Measurements from ENCODE around the gene AHSG. TPM values are rescaled to one million over a fixed set of nuclear protein-coding genes. Genes with fewer than 3 reads are reported as not detected.

AHSG gene
- total RNA-seq, 1 donor from 2014 or later: not detected

DNA sequence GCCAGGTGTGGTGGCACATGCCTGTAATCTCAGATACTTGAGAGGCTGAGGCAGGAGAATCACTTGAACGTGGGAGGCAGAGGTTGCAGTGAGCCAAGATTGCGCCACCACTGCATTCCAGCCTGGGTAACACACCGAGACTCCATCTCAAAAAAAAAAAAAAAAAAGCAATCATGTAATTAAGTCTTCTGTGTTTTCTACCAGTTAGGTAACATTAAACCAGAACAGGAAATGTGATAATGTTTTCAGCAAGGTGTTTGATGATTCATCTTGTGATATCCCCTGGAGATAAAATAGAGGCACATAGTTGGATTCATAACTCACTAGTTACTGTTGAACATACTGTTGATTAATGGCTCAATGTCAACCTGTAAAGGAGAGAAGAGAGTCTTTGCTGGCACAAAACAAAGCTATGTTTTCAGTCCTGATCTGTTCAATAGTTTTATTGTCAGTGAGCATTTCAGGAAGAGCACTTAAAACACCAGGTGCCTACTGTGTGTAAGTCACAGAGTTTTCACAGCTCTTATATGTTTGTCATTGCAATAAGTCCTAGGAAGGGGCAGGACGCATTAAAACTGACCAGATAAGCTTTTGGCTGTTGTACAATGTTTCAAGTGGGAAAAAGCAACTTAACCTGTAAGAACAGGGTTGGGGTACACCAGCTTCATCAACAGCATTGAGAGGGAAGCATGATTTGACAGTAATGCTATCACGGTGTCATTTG lies 22.8 kb upstream of the AHSG start:
- Histone ChIP-seq H3K4me2 (ENCODE audit: low read length) (no peak overlapping the region), H4K20me1 (ENCODE audit: insufficient read depth, low read length) (peaks cover under 1% of the 10 kb centered on the region), H3K9me3 (ENCODE audit: insufficient read depth, low read depth, low read length) (no peaks in the 10 kb centered on the region), H3K4me1 (ENCODE audit: insufficient read depth, low read length) (no peaks in the 10 kb centered on the region), H2AFZ (ENCODE audit: low read depth, low read length) (no peak overlapping the region), H3K9ac (ENCODE audit: low read length) (no peak overlapping the region), H3K4me3 (ENCODE audit: insufficient read depth, low read depth, low read length) (no peak overlapping the region), H3K36me3 (ENCODE audit: insufficient read depth, low read length) (peaks cover 8% of the 10 kb centered on the region), H3K27ac (ENCODE audit: low read depth, low read length) (no peak overlapping the region), H3K79me2 (ENCODE audit: insufficient read depth, low read length) (no peaks in the 10 kb centered on the region), H3K27me3 (ENCODE audit: insufficient read depth, low read length) (no peaks in the 10 kb centered on the region)
- Mint-ChIP-seq H3K4me3 (ENCODE audit: unreplicated experiment) (no peak overlapping the region), H3K27ac (ENCODE audit: unreplicated experiment) (no peak overlapping the region), H3K9me3 (ENCODE audit: unreplicated experiment) (no peaks in the 10 kb centered on the region), H3K27me3 (ENCODE audit: low read depth, unreplicated experiment) (peaks cover 11% of the 10 kb centered on the region), H3K36me3 (ENCODE audit: low read depth, unreplicated experiment) (peaks cover 4% of the 10 kb centered on the region), H3K4me1 (ENCODE audit: low read depth, unreplicated experiment) (peaks cover 9% of the 10 kb centered on the region)
- TF ChIP-seq EZH2 (IDR thresholded peaks at IDR 0.05; ENCODE audit: insufficient read depth, low read length): no peak
- TF ChIP-seq, protein P1, sequence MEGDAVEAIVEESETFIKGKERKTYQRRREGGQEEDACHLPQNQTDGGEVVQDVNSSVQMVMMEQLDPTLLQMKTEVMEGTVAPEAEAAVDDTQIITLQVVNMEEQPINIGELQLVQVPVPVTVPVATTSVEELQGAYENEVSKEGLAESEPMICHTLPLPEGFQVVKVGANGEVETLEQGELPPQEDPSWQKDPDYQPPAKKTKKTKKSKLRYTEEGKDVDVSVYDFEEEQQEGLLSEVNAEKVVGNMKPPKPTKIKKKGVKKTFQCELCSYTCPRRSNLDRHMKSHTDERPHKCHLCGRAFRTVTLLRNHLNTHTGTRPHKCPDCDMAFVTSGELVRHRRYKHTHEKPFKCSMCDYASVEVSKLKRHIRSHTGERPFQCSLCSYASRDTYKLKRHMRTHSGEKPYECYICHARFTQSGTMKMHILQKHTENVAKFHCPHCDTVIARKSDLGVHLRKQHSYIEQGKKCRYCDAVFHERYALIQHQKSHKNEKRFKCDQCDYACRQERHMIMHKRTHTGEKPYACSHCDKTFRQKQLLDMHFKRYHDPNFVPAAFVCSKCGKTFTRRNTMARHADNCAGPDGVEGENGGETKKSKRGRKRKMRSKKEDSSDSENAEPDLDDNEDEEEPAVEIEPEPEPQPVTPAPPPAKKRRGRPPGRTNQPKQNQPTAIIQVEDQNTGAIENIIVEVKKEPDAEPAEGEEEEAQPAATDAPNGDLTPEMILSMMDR (IDR thresholded peaks at IDR 0.05; ENCODE audit: insufficient read depth, low read depth, low read length): no peak
- FAIRE-seq (no peak), DNase-seq (ENCODE audit: low read depth) (peak; percentile 39)

DNA sequence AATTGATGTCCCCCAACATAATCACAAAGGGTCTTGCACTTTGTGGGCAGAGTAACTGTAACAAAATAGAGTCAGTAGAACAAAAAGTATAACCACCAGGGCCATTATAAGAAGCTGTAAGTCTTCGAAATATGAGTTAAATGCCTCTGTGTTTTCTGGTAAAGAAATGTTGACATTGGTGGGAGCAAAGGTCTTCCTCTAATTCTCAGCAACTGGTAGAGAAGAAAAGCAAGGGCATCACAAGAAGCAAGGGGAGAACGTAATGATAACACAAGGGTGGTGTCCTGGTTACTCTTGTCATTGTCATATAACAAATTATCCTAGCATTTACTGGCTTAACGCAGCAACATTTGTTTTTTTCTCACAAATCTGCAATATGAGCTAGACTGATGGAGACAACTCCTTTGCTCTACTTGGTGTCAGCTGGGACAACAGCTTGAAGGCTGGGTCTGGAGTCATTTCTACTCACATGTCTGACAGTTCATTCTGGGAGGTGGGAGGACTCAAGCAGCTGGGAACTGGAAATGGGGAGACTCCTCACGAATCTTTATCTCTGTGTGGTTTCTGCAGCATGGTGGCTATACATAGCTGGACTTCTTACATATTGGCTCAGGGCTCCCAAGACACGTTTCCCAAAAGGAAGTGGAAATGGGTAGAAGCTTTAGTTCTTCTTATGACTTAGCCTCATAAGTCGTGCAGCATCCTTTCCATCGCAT lies 22.1 kb upstream of the AHSG start:
- Histone ChIP-seq H3K27ac (ENCODE audit: low read depth, low read length) (no peak overlapping the region), H4K20me1 (ENCODE audit: insufficient read depth, low read length) (no peaks in the 10 kb centered on the region), H3K36me3 (ENCODE audit: insufficient read depth, low read length) (peaks cover under 1% of the 10 kb centered on the region), H2AFZ (ENCODE audit: low read depth, low read length) (no peak overlapping the region), H3K27me3 (ENCODE audit: insufficient read depth, low read length) (no peaks in the 10 kb centered on the region), H3K4me2 (ENCODE audit: low read length) (no peak overlapping the region), H3K4me1 (ENCODE audit: insufficient read depth, low read length) (no peaks in the 10 kb centered on the region), H3K4me3 (ENCODE audit: insufficient read depth, low read depth, low read length) (no peak overlapping the region), H3K9me3 (ENCODE audit: insufficient read depth, low read depth, low read length) (no peaks in the 10 kb centered on the region), H3K9ac (ENCODE audit: low read length) (no peak overlapping the region), H3K79me2 (ENCODE audit: insufficient read depth, low read length) (no peaks in the 10 kb centered on the region)
- TF ChIP-seq EZH2 (IDR thresholded peaks at IDR 0.05; ENCODE audit: insufficient read depth, low read length): no peak
- TF ChIP-seq, protein P1 (IDR thresholded peaks at IDR 0.05; ENCODE audit: insufficient read depth, low read depth, low read length): no peak
- Mint-ChIP-seq H3K4me3 (ENCODE audit: unreplicated experiment) (no peak overlapping the region), H3K4me1 (ENCODE audit: low read depth, unreplicated experiment) (peaks cover 9% of the 10 kb centered on the region), H3K36me3 (ENCODE audit: low read depth, unreplicated experiment) (no peaks in the 10 kb centered on the region), H3K9me3 (ENCODE audit: unreplicated experiment) (no peaks in the 10 kb centered on the region), H3K27me3 (ENCODE audit: low read depth, unreplicated experiment) (peaks cover 11% of the 10 kb centered on the region), H3K27ac (ENCODE audit: unreplicated experiment) (no peak overlapping the region)
- DNase-seq (ENCODE audit: low read depth) (no peak), FAIRE-seq (no peak)

DNA sequence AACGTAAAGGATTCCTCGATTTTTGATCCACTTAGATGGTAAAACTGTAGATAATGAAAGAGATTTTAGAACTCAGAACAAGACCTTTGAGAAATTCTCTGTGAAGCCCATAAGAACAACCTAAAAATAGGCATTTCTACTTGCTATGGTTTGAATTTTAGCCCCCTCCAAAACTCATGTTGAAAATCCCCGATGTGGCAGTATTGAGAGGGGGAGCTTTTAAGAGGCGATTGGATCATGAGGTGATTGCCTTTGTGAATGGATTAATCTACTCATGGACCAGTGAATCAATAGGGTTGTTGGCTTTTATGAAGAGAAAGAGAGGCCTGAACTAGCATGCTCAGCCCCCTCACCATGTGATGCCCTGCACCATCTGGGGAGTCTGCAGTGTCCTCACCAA lies 20.2 kb upstream of the AHSG start:
- no peak for FAIRE-seq
- H3K4me2 ChIP-seq (ENCODE audit: low read length): no peak overlapping the region
- no peak overlapping the region for H3K27ac Mint-ChIP-seq (ENCODE audit: unreplicated experiment)

More for the DNA sequence above, 20.2 kb upstream of the AHSG start:
- Histone ChIP-seq H2AFZ (ENCODE audit: low read depth, low read length) (no peak overlapping the region), H3K79me2 (ENCODE audit: insufficient read depth, low read length) (no peaks in the 10 kb centered on the region), H3K27ac (ENCODE audit: low read depth, low read length) (no peak overlapping the region), H3K36me3 (ENCODE audit: insufficient read depth, low read length) (no peaks in the 10 kb centered on the region), H3K9ac (ENCODE audit: low read length) (no peak overlapping the region), H3K27me3 (ENCODE audit: insufficient read depth, low read length) (no peaks in the 10 kb centered on the region), H3K4me1 (ENCODE audit: insufficient read depth, low read length) (no peaks in the 10 kb centered on the region), H3K4me3 (ENCODE audit: insufficient read depth, low read depth, low read length) (no peak overlapping the region), H3K9me3 (ENCODE audit: insufficient read depth, low read depth, low read length) (no peaks in the 10 kb centered on the region), H4K20me1 (ENCODE audit: insufficient read depth, low read length) (no peaks in the 10 kb centered on the region)
- Mint-ChIP-seq H3K36me3 (ENCODE audit: low read depth, unreplicated experiment) (no peaks in the 10 kb centered on the region), H3K4me3 (ENCODE audit: unreplicated experiment) (no peak overlapping the region), H3K27me3 (ENCODE audit: low read depth, unreplicated experiment) (peaks cover 11% of the 10 kb centered on the region), H3K4me1 (ENCODE audit: low read depth, unreplicated experiment) (peaks cover 13% of the 10 kb centered on the region), H3K9me3 (ENCODE audit: unreplicated experiment) (no peaks in the 10 kb centered on the region)
- DNase-seq (ENCODE audit: low read depth): no peak
- TF ChIP-seq EZH2 (IDR thresholded peaks at IDR 0.05; ENCODE audit: insufficient read depth, low read length): no peak
- TF ChIP-seq, protein P1 (IDR thresholded peaks at IDR 0.05; ENCODE audit: insufficient read depth, low read depth, low read length): no peak

Data from astrocyte (in vitro differentiated cells and primary cell).